WTC11 (cell line): ENCODE measurements around the gene SCYL1. TPM values are rescaled to one million over a fixed set of nuclear protein-coding genes. Genes with fewer than 3 reads are reported as not detected.
A peak's percentile ranks its signal among the peaks of the same experiment; 100 is the strongest.

Source experiments
- ATAC-seq: fragments of 200-7000 bp; cut with Tn5 transposase; 2 replicates; pipeline ENCODE4 v1.10.0; 2021; ENCODE audit warnings: mild to moderate bottlenecking, moderate library complexity
- CTCF ChIA-PET: fragments of 300-600 bp; sonication (Branson Sonifier 250); formaldehyde crosslinking; loops from one replicate; lab custom pipeline; 2021; ENCODE audit warnings: antibody characterized with exemption; lab: Charles Lee
- POLR2A ChIA-PET: fragments of 350-600 bp; sonication (Branson Sonifier 250); formaldehyde crosslinking; loops from one replicate; lab custom pipeline; 2021; ENCODE audit warnings: antibody characterized with exemption; lab: Charles Lee
- DNase-seq: peaks from one replicate; pipeline ENCODE4 v3.0.0; 2021; ENCODE audit warnings: low spot score
- H3K27ac Mint-ChIP-seq: 2 replicates; pipeline ENCODE4 v1.8.0; 2021; ENCODE audit warnings: mixed read lengths
- H3K27me3 Mint-ChIP-seq: 2 replicates; pipeline ENCODE4 v1.8.0; 2021; ENCODE audit warnings: low read depth, mild to moderate bottlenecking, moderate library complexity, mixed read lengths
- H3K36me3 Mint-ChIP-seq: 2 replicates; pipeline ENCODE4 v1.8.0; 2021; ENCODE audit warnings: mixed read lengths
- H3K4me1 Mint-ChIP-seq: 2 replicates; pipeline ENCODE4 v1.8.0; 2022; ENCODE audit warnings: mixed read lengths
- H3K4me3 Mint-ChIP-seq: 2 replicates; pipeline ENCODE4 v1.8.0; 2021; ENCODE audit warnings: mild to moderate bottlenecking, moderate library complexity, mixed read lengths
- H3K9me3 Mint-ChIP-seq: 2 replicates; pipeline ENCODE4 v1.8.0; 2021; ENCODE audit warnings: mixed read lengths
- CDX4 ChIP-seq: fragments of 250-450 bp; sonication (Bioruptor Pico); IDR thresholded peaks from 2 replicates; pipeline ENCODE4 v1.9.0; 2021; ENCODE audit warnings: moderate library complexity, mild to moderate bottlenecking, inconsistent platforms, borderline replicate concordance
- ETV6 ChIP-seq: sonication (generic); formaldehyde crosslinking; IDR thresholded peaks from 2 replicates; pipeline ENCODE4 v1.8.1; 2022; ENCODE audit warnings: mild to moderate bottlenecking, missing genetic modification reagents
- IRF2 ChIP-seq: sonication (generic); formaldehyde crosslinking; IDR thresholded peaks from 2 replicates; pipeline ENCODE4 v1.8.0; 2022; ENCODE audit warnings: low read depth, missing genetic modification reagents, borderline replicate concordance
- JAZF1 ChIP-seq: fragments of 250-450 bp; sonication (Bioruptor Pico); IDR thresholded peaks from 2 replicates; pipeline ENCODE4 v1.9.0; 2021; ENCODE audit warnings: moderate library complexity, mild to moderate bottlenecking, inconsistent platforms
- JUN ChIP-seq: sonication (generic); formaldehyde crosslinking; IDR thresholded peaks from 2 replicates; pipeline ENCODE4 v1.8.0; 2023; ENCODE audit warnings: mild to moderate bottlenecking, missing genetic modification reagents
- NFYB ChIP-seq: sonication (generic); formaldehyde crosslinking; conservative IDR thresholded peaks from 2 replicates; pipeline ENCODE4 v1.8.0; 2022; ENCODE audit warnings: low read depth, missing genetic modification reagents
- OVOL2 ChIP-seq: fragments of 250-450 bp; sonication (Bioruptor Pico); IDR thresholded peaks from 2 replicates; pipeline ENCODE4 v1.9.0; 2021; ENCODE audit warnings: mild to moderate bottlenecking, borderline replicate concordance
- PREB ChIP-seq: sonication (generic); formaldehyde crosslinking; IDR thresholded peaks from 2 replicates; pipeline ENCODE4 v1.8.1; 2022; ENCODE audit warnings: mild to moderate bottlenecking, missing genetic modification reagents, moderate library complexity, borderline replicate concordance
- SMAD3 ChIP-seq: sonication (generic); formaldehyde crosslinking; IDR thresholded peaks from 2 replicates; pipeline ENCODE4 v1.8.0; 2022; ENCODE audit warnings: missing genetic modification reagents, mild to moderate bottlenecking, borderline replicate concordance
- SMAD4 ChIP-seq: sonication (generic); formaldehyde crosslinking; IDR thresholded peaks from 2 replicates; pipeline ENCODE4 v1.8.0; 2022; ENCODE audit warnings: mild to moderate bottlenecking, missing genetic modification reagents
- TCF7 ChIP-seq: sonication (generic); formaldehyde crosslinking; IDR thresholded peaks from 2 replicates; pipeline ENCODE4 v1.8.0; 2022; ENCODE audit warnings: mild to moderate bottlenecking, low read depth, missing genetic modification reagents, moderate library complexity
- TEAD1 ChIP-seq: sonication (generic); formaldehyde crosslinking; IDR thresholded peaks from 2 replicates; pipeline ENCODE4 v1.8.0; 2022; ENCODE audit warnings: mild to moderate bottlenecking, missing genetic modification reagents
- USF2 ChIP-seq: sonication (generic); formaldehyde crosslinking; IDR thresholded peaks from 2 replicates; pipeline ENCODE4 v1.8.1; 2023; ENCODE audit warnings: mild to moderate bottlenecking, missing genetic modification reagents, moderate library complexity
- ZBTB43 ChIP-seq: sonication (generic); formaldehyde crosslinking; IDR thresholded peaks from 2 replicates; pipeline ENCODE4 v1.8.1; 2023; ENCODE audit warnings: mild to moderate bottlenecking, missing genetic modification reagents
- ZMAT4 ChIP-seq: fragments of 250-450 bp; sonication (Bioruptor Pico); IDR thresholded peaks from 2 replicates; pipeline ENCODE4 v1.9.0; 2021; ENCODE audit warnings: mild to moderate bottlenecking
- ZNF138 ChIP-seq: sonication (generic); formaldehyde crosslinking; conservative IDR thresholded peaks from 2 replicates; pipeline ENCODE4 v1.8.1; 2022; ENCODE audit warnings: mild to moderate bottlenecking, moderate library complexity, missing genetic modification reagents
- ZNF281 ChIP-seq: sonication (generic); formaldehyde crosslinking; IDR thresholded peaks from 2 replicates; pipeline ENCODE4 v1.8.0; 2023; ENCODE audit warnings: mild to moderate bottlenecking, missing genetic modification reagents
- ZSCAN18 ChIP-seq: fragments of 250-450 bp; sonication (Bioruptor Pico); IDR thresholded peaks from 2 replicates; pipeline ENCODE4 v2.1.2; 2022; ENCODE audit warnings: mild to moderate bottlenecking, moderate library complexity
- total RNA-seq: library from RNA; stranded (reverse); gene quantifications from 3 replicates; pipeline ENCODE4 v1.2.3, GENCODE V29; 2021

Gene SCYL1
- total RNA-seq, 1 experiment from 2014 or later, result 76.8 TPM

GRCh38 chr11:65558930-65559509 lies 34.1 kb downstream of the SCYL1 start:
- no peak for TF ChIP-seq ZNF281 (CRISPR knock-in tag)
- Mint-ChIP-seq H3K36me3 (no peaks in the 10 kb centered on the region), H3K4me1 (peaks cover 50% of the 10 kb centered on the region), H3K27me3 (peaks cover 62% of the 10 kb centered on the region), H3K4me3 (peak overlapping the region; percentile 59), H3K27ac (peak overlapping the region; percentile 33; the same call in 1 of the 2 replicates), H3K9me3 (no peaks in the 10 kb centered on the region)
- POLR2A ChIA-PET, result interaction anchor here (0.9 kb wide), 1 partner anchor 60 kb away, joined by 4 read pairs; the partner anchor contains the start of gene MALAT1
- no peak for DNase-seq
- ATAC-seq, result 0 out of 2 replicates have a peak, but pooled peaks have one; percentile 1
- CTCF ChIA-PET, result interaction anchor here (0.6 to 9.1 kb wide), 6 partner anchors 12 to 457 kb away, joined by 4 to 110 read pairs (median 44); partner anchors contain the start of genes FAM89B, KCNK7 and ZNRD2

GRCh38 chr11:65559535-65559934 lies 34.7 kb downstream of the SCYL1 start:
- Mint-ChIP-seq H3K27ac (peak overlapping the region; percentile 33; the same call in 1 of the 2 replicates), H3K36me3 (no peaks in the 10 kb centered on the region), H3K4me1 (peaks cover 46% of the 10 kb centered on the region), H3K27me3 (peaks cover 58% of the 10 kb centered on the region), H3K9me3 (no peaks in the 10 kb centered on the region), H3K4me3 (peak overlapping the region; percentile 16; the same call in 1 of the 2 replicates)
- CTCF ChIA-PET, result interaction anchor here (1.8 to 9.1 kb wide), 8 partner anchors 7 to 56 kb away, joined by 4 to 110 read pairs (median 44); partner anchors contain the start of genes FAM89B, KCNK7, PCNX3 and ZNRD2
- TF ChIP-seq JUN, result no peak
- no peak for TF ChIP-seq OVOL2
- no peak for TF ChIP-seq CDX4
- TF ChIP-seq IRF2 (CRISPR knock-in tag), result no peak
- no peak for TF ChIP-seq TEAD1 (CRISPR knock-in tag)
- no peak for TF ChIP-seq SMAD4 (CRISPR knock-in tag)
- no peak for TF ChIP-seq USF2 (CRISPR knock-in tag)
- no peak for TF ChIP-seq ETV6 (CRISPR knock-in tag)
- no peak for TF ChIP-seq SMAD3 (CRISPR knock-in tag)
- no peak for TF ChIP-seq ZSCAN18
- ATAC-seq (no peak), DNase-seq (no peak)
- POLR2A ChIA-PET, result interaction anchor here (0.6 kb wide), 1 partner anchor 32 kb away, joined by 3 read pairs; no protein-coding TSS in a partner anchor

- Mint-ChIP-seq H3K4me3 (peak overlapping the region; percentile 17), H3K27ac (0 out of 2 replicates have a peak overlapping the region, but pooled peaks have one; percentile 1), H3K4me1 (peaks cover 41% of the 10 kb centered on the region), H3K27me3 (peaks cover 53% of the 10 kb centered on the region), H3K9me3 (no peaks in the 10 kb centered on the region), H3K36me3 (no peaks in the 10 kb centered on the region)
- POLR2A ChIA-PET, result interaction anchor here (0.6 to 1.4 kb wide), 5 partner anchors 8 to 63 kb away, joined by 3 to 10 read pairs (median 4); partner anchors contain the start of genes FAM89B and ZNRD2
- ATAC-seq (no peak), DNase-seq (no peak)
- CTCF ChIA-PET, result interaction anchor here (1.0 to 9.1 kb wide), 10 partner anchors 8 to 93 kb away, joined by 3 to 110 read pairs (median 21); partner anchors contain the start of genes FAM89B, KCNK7, PCNX3 and ZNRD2
- TF ChIP-seq ZBTB43 (CRISPR knock-in tag) (no peak), ZNF281 (CRISPR knock-in tag) (no peak), NFYB (no peak), ZNF138 (CRISPR knock-in tag) (no peak), PREB (no peak), JAZF1 (no peak), ZMAT4 (CRISPR knock-in tag) (no peak), TCF7 (CRISPR knock-in tag) (no peak)
Measured at GRCh38 chr11:65559951-65560537, 35.2 kb downstream of the SCYL1 start.
